Mesothelial cell of epicardium (in vitro differentiated cells): ENCODE measurements around the gene DNAJC1. TPM values are rescaled to one million over a fixed set of nuclear protein-coding genes. Genes with fewer than 3 reads are reported as not detected.
A peak's percentile ranks its signal among the peaks of the same experiment; 100 is the strongest.

Experiments
- DNase-seq, 2 experiments: peaks; one replicate each; pipeline ENCODE4 v3.0.0; 2021; ENCODE audit warnings: low spot score in 2 of 2; ENCODE audit not compliant: unreplicated experiment in 2 of 2
- H3K27ac Mint-ChIP-seq: 2 replicates; pipeline ENCODE4 v1.8.0; 2021; ENCODE audit warnings: mixed read lengths
- H3K27me3 Mint-ChIP-seq: 2 replicates; pipeline ENCODE4 v1.8.0; 2021; ENCODE audit warnings: low read depth, mixed read lengths
- H3K36me3 Mint-ChIP-seq: 2 replicates; pipeline ENCODE4 v1.8.0; 2021; ENCODE audit warnings: mixed read lengths
- H3K4me1 Mint-ChIP-seq: 2 replicates; pipeline ENCODE4 v1.8.0; 2021; ENCODE audit warnings: mixed read lengths
- H3K4me3 Mint-ChIP-seq: 2 replicates; pipeline ENCODE4 v1.8.0; 2021; ENCODE audit warnings: mild to moderate bottlenecking, moderate library complexity, mixed read lengths
- H3K9me3 Mint-ChIP-seq: 2 replicates; pipeline ENCODE4 v1.8.0; 2021; ENCODE audit warnings: mixed read lengths
- total RNA-seq: library from RNA; stranded (reverse); gene quantifications from 3 replicates; pipeline ENCODE4 v1.2.1, GENCODE V29; 2021
- TF ChIP-seq, protein P1 (sequence below): fragments of 200-600 bp; sonication (generic); IDR thresholded peaks from one replicate; pipeline ENCODE4 v1.5.0; 2021; ENCODE audit warnings: antibody characterized with exemption; ENCODE audit not compliant: unreplicated experiment

Gene DNAJC1, protein sequence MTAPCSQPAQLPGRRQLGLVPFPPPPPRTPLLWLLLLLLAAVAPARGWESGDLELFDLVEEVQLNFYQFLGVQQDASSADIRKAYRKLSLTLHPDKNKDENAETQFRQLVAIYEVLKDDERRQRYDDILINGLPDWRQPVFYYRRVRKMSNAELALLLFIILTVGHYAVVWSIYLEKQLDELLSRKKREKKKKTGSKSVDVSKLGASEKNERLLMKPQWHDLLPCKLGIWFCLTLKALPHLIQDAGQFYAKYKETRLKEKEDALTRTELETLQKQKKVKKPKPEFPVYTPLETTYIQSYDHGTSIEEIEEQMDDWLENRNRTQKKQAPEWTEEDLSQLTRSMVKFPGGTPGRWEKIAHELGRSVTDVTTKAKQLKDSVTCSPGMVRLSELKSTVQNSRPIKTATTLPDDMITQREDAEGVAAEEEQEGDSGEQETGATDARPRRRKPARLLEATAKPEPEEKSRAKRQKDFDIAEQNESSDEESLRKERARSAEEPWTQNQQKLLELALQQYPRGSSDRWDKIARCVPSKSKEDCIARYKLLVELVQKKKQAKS
- total RNA-seq, result 23.7 to 27.2 TPM (median 26.2 TPM) in 3 replicates

GRCh38 chr10:22003177-22003963 lies at the start of gene DNAJC1:
TSS of gene DNAJC1 (minus strand) at chr10:22003730. CDS start at chr10:22003434, 296 bp downstream.
- DNase-seq, result peak; percentile 96 to 99
- peaks cover 6% of the 10 kb centered on the region for H3K36me3 Mint-ChIP-seq
- H3K4me3 Mint-ChIP-seq, result peak within 1 kb of the TSS; percentile 78
- H3K4me1 Mint-ChIP-seq, result peaks cover 19% of the 10 kb centered on the region
- H3K27ac Mint-ChIP-seq, result peak within 1 kb of the TSS; percentile 84
- peaks cover 24% of the 10 kb centered on the region for H3K9me3 Mint-ChIP-seq
- H3K27me3 Mint-ChIP-seq, result no peaks in the 10 kb centered on the region
- TF ChIP-seq, protein P1, sequence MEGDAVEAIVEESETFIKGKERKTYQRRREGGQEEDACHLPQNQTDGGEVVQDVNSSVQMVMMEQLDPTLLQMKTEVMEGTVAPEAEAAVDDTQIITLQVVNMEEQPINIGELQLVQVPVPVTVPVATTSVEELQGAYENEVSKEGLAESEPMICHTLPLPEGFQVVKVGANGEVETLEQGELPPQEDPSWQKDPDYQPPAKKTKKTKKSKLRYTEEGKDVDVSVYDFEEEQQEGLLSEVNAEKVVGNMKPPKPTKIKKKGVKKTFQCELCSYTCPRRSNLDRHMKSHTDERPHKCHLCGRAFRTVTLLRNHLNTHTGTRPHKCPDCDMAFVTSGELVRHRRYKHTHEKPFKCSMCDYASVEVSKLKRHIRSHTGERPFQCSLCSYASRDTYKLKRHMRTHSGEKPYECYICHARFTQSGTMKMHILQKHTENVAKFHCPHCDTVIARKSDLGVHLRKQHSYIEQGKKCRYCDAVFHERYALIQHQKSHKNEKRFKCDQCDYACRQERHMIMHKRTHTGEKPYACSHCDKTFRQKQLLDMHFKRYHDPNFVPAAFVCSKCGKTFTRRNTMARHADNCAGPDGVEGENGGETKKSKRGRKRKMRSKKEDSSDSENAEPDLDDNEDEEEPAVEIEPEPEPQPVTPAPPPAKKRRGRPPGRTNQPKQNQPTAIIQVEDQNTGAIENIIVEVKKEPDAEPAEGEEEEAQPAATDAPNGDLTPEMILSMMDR, result no peak

DNA sequence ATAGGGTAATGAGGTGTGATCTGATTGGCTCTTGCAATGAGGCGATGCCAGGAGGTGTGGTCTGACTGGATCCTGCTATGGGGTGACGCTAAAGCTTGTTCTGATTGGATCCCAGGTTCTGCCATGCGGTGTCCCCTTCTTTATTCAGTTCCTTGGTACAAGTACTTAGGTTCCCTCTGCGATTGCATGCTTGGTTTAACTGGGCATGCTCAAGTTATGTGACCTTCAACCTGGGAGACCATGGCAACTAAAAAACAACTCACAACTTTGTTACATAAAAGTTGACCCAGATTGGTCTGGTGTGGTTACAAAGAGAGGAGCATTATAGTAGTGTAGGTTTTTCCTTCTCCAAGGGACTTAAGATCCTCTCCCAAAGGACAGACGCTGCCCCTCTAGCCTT lies 49.5 kb upstream of the DNAJC1 start:
- peaks cover 8% of the 10 kb centered on the region for H3K9me3 Mint-ChIP-seq
- no peak for DNase-seq
- H3K27ac Mint-ChIP-seq, result no peak overlapping the region
- no peaks in the 10 kb centered on the region for H3K27me3 Mint-ChIP-seq
- H3K36me3 Mint-ChIP-seq, result no peaks in the 10 kb centered on the region
- H3K4me1 Mint-ChIP-seq, result peaks cover 4% of the 10 kb centered on the region
- TF ChIP-seq, protein P1, result no peak
- H3K4me3 Mint-ChIP-seq, result no peak overlapping the region

- no peak overlapping the region for H3K27ac Mint-ChIP-seq
- H3K27me3 Mint-ChIP-seq, result no peaks in the 10 kb centered on the region
- no peaks in the 10 kb centered on the region for H3K36me3 Mint-ChIP-seq
- DNase-seq, result no peak
- peaks cover 11% of the 10 kb centered on the region for H3K9me3 Mint-ChIP-seq
- no peaks in the 10 kb centered on the region for H3K4me1 Mint-ChIP-seq
- H3K4me3 Mint-ChIP-seq, result no peak overlapping the region
- TF ChIP-seq, protein P1, result no peak
Observed at GRCh38 chr10:22049635-22050034, 46.1 kb upstream of the DNAJC1 start.

- Mint-ChIP-seq H3K4me3 (no peak overlapping the region), H3K36me3 (no peaks in the 10 kb centered on the region), H3K27me3 (no peaks in the 10 kb centered on the region), H3K27ac (no peak overlapping the region), H3K9me3 (peaks cover 11% of the 10 kb centered on the region), H3K4me1 (peaks cover 10% of the 10 kb centered on the region)
- TF ChIP-seq, protein P1, result no peak
- no peak for DNase-seq
Observed at GRCh38 chr10:22047812-22048211, 44.3 kb upstream of the DNAJC1 start.

DNA sequence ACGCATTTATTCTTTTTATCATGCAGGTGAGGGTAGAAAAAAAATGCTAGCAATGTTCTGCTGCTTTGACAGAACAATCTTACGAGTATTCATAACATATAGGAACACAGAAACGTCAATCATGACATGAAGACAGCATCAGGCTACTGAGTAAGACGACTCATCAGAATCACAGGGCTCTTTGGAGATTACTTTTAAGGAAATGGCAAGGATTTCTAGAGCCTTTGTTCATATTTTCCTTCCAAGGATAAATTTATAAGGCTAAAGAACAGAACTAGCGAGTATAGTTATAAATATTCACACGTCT lies 39.8 kb upstream of the DNAJC1 start:
- Mint-ChIP-seq H3K27ac (no peak overlapping the region), H3K4me3 (no peak overlapping the region), H3K36me3 (no peaks in the 10 kb centered on the region), H3K4me1 (peaks cover 16% of the 10 kb centered on the region), H3K27me3 (no peaks in the 10 kb centered on the region), H3K9me3 (peaks cover 7% of the 10 kb centered on the region)
- TF ChIP-seq, protein P1, result no peak
- DNase-seq, result no peak
